GM18870 (cell line): ENCODE measurements around the gene SPINT1.
A peak's percentile ranks its signal among the peaks of the same experiment; 100 is the strongest.

Experiments used
- ATAC-seq: cut with Tn5 transposase; IDR thresholded peaks from one replicate; pipeline ENCODE4 v1.9.1; 2021; ENCODE audit warnings: moderate library complexity; ENCODE audit not compliant: unreplicated experiment

The SPINT1 gene

GRCh38 chr15:40843885-40844695 is at the start of gene SPINT1:
TSS of gene SPINT1 (plus strand) at chr15:40844048. CDS start at chr15:40844555, 507 bp downstream.
- ATAC-seq = no peak

GRCh38 chr15:40796041-40796440 is 47.8 kb upstream of the SPINT1 start:
- ATAC-seq = no peak

GRCh38 chr15:40796512-40796911 is 47.3 kb upstream of the SPINT1 start:
- no peak for ATAC-seq

- no peak for ATAC-seq
These were observed 44.3 kb upstream of the SPINT1 start for GRCh38 chr15:40799523-40799922.

GRCh38 chr15:40803076-40803475 is 40.8 kb upstream of the SPINT1 start:
- ATAC-seq = no peak

GRCh38 chr15:40803688-40804087 is 40.2 kb upstream of the SPINT1 start:
- ATAC-seq = no peak

GRCh38 chr15:40806672-40807027 is 37.2 kb upstream of the SPINT1 start:
- ATAC-seq = no peak

- peak; percentile 94 for ATAC-seq
These were observed 36.6 kb upstream of the SPINT1 start, which contains the start of the genes DNAJC17 and ZFYVE19 for GRCh38 chr15:40807028-40807887. TSS of gene DNAJC17 (minus strand) at chr15:40807473. CDS start at chr15:40807446, 27 bp downstream. TSS of gene ZFYVE19 (plus strand) at chr15:40807089. CDS start at chr15:40807590, 501 bp downstream.

DNA sequence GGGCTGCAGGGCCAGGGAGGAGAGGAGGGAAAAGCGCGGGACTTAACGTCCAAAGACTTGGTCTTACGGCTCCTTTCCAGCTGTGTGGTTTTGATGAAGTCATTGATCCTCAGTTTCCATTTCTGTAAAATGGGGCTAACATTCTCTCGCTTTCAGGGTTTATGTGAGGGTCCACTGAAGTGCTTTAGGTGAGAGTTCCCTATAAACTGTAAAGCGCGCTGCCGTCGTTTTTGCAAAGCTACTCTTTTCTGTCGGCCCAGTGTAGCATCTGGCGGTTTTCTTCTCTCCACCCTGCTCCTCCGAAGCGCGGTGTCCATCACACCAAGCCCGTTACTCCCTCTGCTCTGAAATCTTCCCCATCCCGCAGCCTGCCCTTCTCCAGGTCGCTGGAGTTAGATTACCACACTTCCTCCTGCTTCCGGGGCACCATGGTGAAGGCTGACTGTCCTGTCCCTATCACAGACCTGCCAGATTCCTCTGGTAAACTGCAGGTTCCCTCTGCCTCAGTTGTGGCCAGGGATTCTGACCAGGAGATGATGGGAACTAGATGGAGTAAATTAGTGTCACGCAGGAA is 35.9 kb upstream of the SPINT1 start:
- no peak for ATAC-seq

GRCh38 chr15:40808861-40809450 is 34.9 kb upstream of the SPINT1 start:
- ATAC-seq = no peak

DNA sequence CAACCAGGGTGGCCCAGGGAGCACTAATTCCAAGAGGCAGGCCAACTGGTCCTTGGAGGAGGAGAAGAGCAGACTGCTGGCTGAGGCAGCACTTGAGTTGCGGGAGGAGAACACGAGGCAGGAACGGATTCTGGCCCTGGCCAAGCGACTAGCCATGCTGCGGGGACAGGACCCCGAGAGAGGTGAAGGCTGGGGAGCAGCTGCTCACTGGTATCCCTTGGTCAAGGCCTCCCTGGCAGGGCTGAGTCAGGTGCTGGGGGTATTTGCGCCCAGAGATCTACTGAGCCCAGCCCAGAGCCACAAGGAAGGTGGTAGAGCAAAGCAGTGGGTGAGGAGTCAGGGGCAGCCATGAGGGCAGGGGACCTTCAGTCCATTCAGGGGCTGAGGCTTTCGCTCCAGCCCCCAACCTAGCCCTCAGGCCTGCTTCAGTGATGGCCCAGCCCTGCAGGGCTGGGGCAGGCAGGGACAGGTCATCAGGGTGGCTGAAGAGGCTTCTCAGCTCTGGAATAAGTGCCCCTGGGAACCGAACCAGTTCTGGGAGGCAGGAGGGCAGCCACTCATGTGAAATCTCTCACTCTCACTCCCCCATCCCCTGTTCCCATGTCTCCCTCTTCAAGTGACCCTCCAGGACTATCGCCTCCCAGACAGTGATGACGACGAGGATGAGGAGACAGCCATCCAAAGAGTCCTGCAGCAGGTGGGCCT is 31.0 kb upstream of the SPINT1 start:
- ATAC-seq = no peak

DNA sequence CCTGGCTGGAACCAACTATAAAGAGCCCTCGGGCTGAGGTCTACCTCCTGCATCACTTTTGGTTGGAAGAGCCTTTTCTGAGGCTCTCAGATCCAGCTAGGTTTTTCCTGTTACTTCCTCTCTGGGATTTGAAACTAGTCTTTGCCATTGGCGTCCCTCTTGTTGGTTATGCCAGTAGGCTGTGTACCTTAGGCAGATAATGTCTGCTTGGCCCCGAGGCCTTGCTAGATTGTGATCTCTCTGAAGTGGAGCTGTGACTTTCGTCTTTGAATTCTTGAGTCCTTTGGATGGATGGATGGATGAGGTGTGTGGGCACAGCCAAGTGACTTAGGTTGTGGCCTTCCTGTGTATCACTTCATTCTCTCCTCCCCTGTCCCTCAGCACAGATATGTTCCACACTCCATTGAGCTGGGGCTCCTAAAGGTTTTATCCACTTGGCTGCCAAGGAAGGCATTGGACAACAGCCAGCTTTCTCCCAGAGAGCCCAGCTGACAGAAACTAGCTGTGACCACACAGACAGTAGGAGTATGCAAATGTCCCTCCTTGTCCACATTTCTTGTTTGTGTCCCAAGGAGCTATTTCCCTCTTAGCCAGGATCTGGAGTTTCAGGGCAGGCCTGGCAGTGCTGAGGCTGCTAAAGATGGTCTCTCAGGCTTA is 28.7 kb upstream of the SPINT1 start:
- ATAC-seq = no peak

DNA sequence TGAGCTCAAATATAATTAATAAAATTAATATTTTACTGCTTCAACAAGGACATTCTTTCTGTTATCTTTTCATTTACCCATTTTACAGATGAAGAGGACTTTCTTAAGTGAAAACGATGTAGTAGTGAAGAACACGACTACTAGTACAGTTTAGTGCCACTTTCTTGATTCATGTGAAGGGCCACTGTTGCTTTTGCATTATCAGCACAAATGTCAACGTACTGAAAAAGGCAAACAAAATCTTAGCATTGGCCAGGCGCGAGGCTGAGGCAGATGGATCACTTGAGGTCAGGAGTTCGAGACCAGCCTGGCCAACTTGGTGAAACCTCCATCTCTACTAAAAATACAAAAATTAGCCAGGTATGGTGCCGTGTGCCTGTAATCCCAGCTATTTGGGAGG is 24.8 kb upstream of the SPINT1 start:
- ATAC-seq = no peak

- no peak for ATAC-seq
These were observed 22.7 kb upstream of the SPINT1 start for GRCh38 chr15:40821195-40821594.

DNA sequence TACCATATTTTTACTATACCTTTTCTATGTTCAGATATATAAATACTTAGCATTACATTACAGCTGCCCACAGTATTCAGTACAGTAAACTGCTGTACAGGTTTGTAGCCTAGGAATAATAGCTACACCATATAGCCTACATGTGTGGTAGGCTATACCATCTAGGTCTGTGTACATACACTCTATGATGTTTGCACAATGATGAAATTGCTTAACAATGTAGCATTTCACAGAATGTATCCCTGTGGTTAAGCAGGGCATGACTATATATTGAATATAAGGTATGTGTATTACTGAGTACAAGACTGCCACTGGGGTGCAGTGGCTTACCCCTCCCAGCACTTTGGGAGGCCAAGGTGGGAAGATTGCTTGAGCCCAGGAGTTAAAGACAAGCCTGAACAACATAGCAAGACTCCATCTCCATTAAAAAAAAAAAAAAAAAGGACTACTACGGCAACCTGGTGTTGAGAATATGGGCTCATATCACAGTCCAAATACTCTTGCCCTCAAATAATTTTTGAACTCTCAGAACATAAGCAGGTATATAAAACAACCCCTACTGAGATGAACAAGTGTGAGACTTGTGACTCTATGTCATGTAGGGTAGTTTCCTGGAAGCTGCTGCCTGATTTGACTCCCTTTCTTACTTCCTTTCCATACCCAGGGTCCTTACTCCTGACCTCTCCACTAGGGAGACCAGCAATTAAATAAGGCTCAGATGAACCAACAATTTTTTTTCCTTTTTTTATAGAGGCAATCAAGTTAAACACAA is 20.1 kb upstream of the SPINT1 start:
- no peak for ATAC-seq

DNA sequence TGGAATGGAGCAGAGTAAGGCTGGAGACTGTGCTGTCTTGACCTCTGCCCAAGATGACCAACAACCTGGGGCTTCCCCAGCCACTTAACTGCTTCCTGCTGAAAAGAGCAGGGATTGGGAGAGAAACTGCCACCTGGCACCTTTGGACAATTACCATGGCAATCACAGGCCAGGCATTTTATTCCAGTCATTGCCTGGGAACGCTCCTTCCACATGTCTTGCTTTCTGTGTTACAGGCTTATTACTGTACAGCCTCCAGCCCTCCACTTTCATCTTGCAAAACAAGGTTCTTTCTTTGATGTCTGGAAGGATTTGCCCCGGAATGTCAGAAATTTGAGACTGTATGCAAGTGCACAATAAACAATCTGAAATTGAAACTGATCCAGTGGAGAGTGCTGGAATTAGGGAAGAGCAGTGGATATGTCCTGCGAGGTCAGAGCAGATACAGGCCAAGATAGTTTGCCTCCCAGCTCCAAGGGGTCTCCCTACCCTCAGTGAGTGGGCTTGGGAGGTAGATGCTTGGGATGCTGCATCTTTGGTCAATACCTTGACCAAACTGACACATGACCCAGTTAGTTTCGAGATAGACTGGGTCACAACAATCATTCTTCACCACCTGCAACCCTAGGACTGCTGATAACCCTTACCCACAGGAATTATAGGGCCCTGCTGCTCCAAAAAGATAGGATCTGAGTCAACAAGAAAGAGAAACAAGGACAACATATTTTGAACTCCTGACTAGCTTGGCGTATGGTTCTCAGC is 18.0 kb upstream of the SPINT1 start:
- no peak for ATAC-seq

DNA sequence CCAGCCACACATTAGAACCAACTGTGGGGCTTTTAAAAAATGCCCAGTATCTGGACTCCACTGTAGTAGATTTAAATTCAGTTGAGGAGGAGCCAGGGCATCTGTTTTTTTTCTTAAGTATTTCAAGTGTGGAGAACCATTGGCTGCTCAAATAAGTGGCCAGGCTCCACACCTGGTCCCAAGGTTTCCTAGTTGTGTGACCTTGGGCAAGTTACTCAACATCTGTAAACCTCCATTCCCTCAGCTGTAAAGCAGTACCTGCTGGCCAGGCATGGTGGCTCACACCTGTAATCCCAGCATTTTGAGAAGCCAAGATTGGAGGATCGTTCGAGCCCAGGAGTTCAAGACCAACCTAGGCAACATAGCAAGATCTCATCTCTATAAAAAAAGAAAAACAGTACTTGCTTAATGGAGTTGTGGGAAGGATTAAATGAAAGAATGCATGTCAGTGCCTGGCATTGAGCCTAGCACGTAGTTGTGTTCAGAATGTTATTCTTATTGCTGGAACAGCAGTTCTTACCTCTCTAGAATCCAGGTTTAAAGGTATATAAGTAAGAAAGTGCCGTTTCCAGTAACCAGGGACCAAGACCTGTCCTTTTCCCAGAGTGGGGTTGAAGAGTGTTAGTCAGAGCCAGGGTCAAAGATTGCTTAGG is 17.3 kb upstream of the SPINT1 start:
- no peak for ATAC-seq

DNA sequence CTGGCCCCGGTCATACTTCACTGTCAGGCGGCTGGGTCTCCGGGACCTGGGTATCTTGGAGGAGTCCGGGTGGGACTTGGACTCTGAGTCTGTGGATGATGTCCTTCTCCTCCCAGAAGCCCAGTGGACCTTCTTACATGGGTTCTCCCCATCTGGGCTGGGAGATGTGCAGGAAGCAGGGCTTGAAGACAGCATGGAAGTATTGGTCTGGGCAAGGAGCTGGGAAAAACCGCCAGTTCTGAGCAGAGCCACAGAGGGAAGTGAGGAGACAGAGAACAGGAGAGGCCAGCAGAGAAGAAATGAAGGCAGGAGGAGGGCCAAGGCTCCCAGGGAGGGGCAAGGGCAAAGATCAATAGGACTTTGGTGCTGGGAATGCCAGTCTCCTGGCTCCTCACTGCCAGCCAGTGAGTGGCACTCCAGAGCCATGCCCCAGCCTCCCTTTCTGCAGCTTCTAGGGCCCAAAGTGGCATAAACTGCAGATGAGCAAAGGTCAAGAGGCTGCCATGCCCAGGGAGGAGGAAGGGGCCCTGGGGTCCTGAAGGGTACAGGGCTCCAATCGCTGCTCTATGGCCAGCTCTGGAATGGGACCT is 15.3 kb upstream of the SPINT1 start, which contains the start of gene PPP1R14D:
Gene PPP1R14D, minus strand, starts transcription at position 262 of the 590 bp plus-strand sequence. Its CDS starts 67 bp downstream, at position 195.
- no peak for ATAC-seq
